HepG2 (cell line): ENCODE data around the gene CCNF.

Experiments used
- CTCF ChIP-seq: sonication (generic); formaldehyde crosslinking; IDR thresholded peaks from 2 replicates; pipeline ENCODE4 v1.5.0; 2020; ENCODE audit warnings: mild to moderate bottlenecking, missing genetic modification reagents, moderate library complexity
- DMTF1 ChIP-seq: sonication (generic); formaldehyde crosslinking; IDR thresholded peaks from 2 replicates; pipeline ENCODE4 v1.4.0; 2020; ENCODE audit warnings: mild to moderate bottlenecking, missing genetic modification reagents
- ELF1 ChIP-seq: sonication (generic); formaldehyde crosslinking; IDR thresholded peaks from 2 replicates; pipeline ENCODE4 v1.4.0; 2020; ENCODE audit warnings: missing genetic modification reagents
- FIP1L1 ChIP-seq: fragments of 200-400 bp; formaldehyde crosslinking; IDR thresholded peaks from 2 replicates; pipeline ENCODE4 v1.6.1; 2018; ENCODE audit warnings: low read depth, mild to moderate bottlenecking, low read length, moderate library complexity, borderline replicate concordance; ENCODE audit not compliant: insufficient read depth
- HINFP ChIP-seq: sonication (generic); formaldehyde crosslinking; IDR thresholded peaks from 2 replicates; pipeline ENCODE4 v1.4.0; 2020; ENCODE audit warnings: low read depth, mild to moderate bottlenecking, missing genetic modification reagents
- IRF1 ChIP-seq: sonication (generic); formaldehyde crosslinking; IDR thresholded peaks from 2 replicates; pipeline ENCODE4 v1.4.0; 2020; ENCODE audit warnings: low read depth, mild to moderate bottlenecking, missing genetic modification reagents
- MAX ChIP-seq: IDR thresholded peaks from 2 replicates; pipeline ENCODE4 v1.6.1; 2012; ENCODE audit warnings: inconsistent platforms
- MTF2 ChIP-seq: sonication (generic); formaldehyde crosslinking; IDR thresholded peaks from 2 replicates; pipeline ENCODE4 v1.5.0; 2020; ENCODE audit warnings: missing genetic modification reagents, borderline replicate concordance
- TARDBP ChIP-seq: sonication (generic); formaldehyde crosslinking; IDR thresholded peaks from 2 replicates; pipeline ENCODE4 v1.8.0; 2022; ENCODE audit warnings: mild to moderate bottlenecking, missing genetic modification reagents
- ZNF282 ChIP-seq: fragments of 450-650 bp; IDR thresholded peaks from 2 replicates; pipeline ENCODE4 v1.6.1; 2018; ENCODE audit not compliant: partially characterized antibody
- ZNF616 ChIP-seq: sonication (generic); formaldehyde crosslinking; IDR thresholded peaks from 2 replicates; pipeline ENCODE4 v1.5.0; 2020; ENCODE audit warnings: low read depth, mild to moderate bottlenecking, missing genetic modification reagents
- ZNF746 ChIP-seq: sonication (generic); formaldehyde crosslinking; IDR thresholded peaks from 2 replicates; pipeline ENCODE4 v1.8.0; 2022; ENCODE audit warnings: mild to moderate bottlenecking, missing genetic modification reagents
- ZNF776 ChIP-seq: sonication (generic); formaldehyde crosslinking; IDR thresholded peaks from 2 replicates; pipeline ENCODE4 v1.4.0; 2020; ENCODE audit warnings: mild to moderate bottlenecking, missing genetic modification reagents
- ZNF782 ChIP-seq: sonication (generic); formaldehyde crosslinking; IDR thresholded peaks from 2 replicates; pipeline ENCODE4 v1.4.0; 2020; ENCODE audit warnings: missing genetic modification reagents, mild to moderate bottlenecking, borderline replicate concordance

- TF ChIP-seq MAX = no peak
- TF ChIP-seq MTF2 (CRISPR knock-in tag) = no peak
- no peak for TF ChIP-seq ZNF282
- TF ChIP-seq ZNF782 = no peak
- TF ChIP-seq CTCF = no peak
- no peak for TF ChIP-seq ZNF746
- no peak for TF ChIP-seq ZNF776 (CRISPR knock-in tag)
- no peak for TF ChIP-seq ELF1
- TF ChIP-seq DMTF1 = no peak
- TF ChIP-seq IRF1 (CRISPR knock-in tag) = no peak
- TF ChIP-seq HINFP (CRISPR knock-in tag) = no peak
- no peak for TF ChIP-seq FIP1L1
- no peak for TF ChIP-seq ZNF616 (CRISPR knock-in tag)
- TF ChIP-seq TARDBP = no peak
Measured at GRCh38 chr16:2480948-2481347, 51.7 kb downstream of the CCNF start.
